Natural killer cell (primary cell): ENCODE measurements around the gene SNAI3. TPM values are rescaled to one million over a fixed set of nuclear protein-coding genes. Genes with fewer than 3 reads are reported as not detected.

Experiments used
- ATAC-seq, 3 donors: fragments of 150-1000 bp in 2 of 3; fragments of 200-7000 bp in 1 of 3; cut with Tn5 transposase; 1 replicate in 1 of 3; 2 replicates in 2 of 3; pipeline ENCODE4 v1.10.0; 2021; ENCODE audit warnings: mild to moderate bottlenecking in 2 of 3, moderate library complexity in 2 of 3
- DNase-seq, 2 donors: peaks; one replicate each; pipeline versions ENCODE4 v3.0.0 to v3.0.0-alpha.2; 2013 to 2021; ENCODE audit warnings: mixed read lengths in 1 of 2
- H3K27ac ChIP-seq: one replicate; pipeline ENCODE4 v1.5.1; 2013; ENCODE audit warnings: mild to moderate bottlenecking, low read length
- H3K27me3 ChIP-seq: one replicate; pipeline ENCODE4 v1.6.1; 2013; ENCODE audit warnings: low read length; ENCODE audit not compliant: control insufficient read depth, insufficient read depth
- H3K36me3 ChIP-seq: one replicate; pipeline ENCODE4 v1.6.1; 2013; ENCODE audit warnings: low read length; ENCODE audit not compliant: control insufficient read depth, insufficient read depth
- H3K4me1 ChIP-seq: one replicate; pipeline ENCODE4 v1.6.1; 2013; ENCODE audit warnings: low read length; ENCODE audit not compliant: control insufficient read depth, insufficient read depth
- H3K4me3 ChIP-seq: one replicate; pipeline ENCODE4 v1.5.1; 2013; ENCODE audit warnings: low read length
- H3K9me3 ChIP-seq: one replicate; pipeline ENCODE4 v1.6.1; 2013; ENCODE audit warnings: low read length; ENCODE audit not compliant: control insufficient read depth, insufficient read depth
- H3K27ac Mint-ChIP-seq, 2 donors: one replicate each; pipeline ENCODE4 v1.8.0; 2022; ENCODE audit warnings: mild to moderate bottlenecking in 2 of 2, mixed read lengths in 2 of 2, moderate library complexity in 1 of 2
- H3K27me3 Mint-ChIP-seq, 2 donors: one replicate each; pipeline ENCODE4 v1.8.0; 2022; ENCODE audit warnings: low read depth in 2 of 2, mixed read lengths in 2 of 2
- H3K36me3 Mint-ChIP-seq: one replicate; pipeline ENCODE4 v1.8.0; 2022; ENCODE audit warnings: mixed read lengths
- H3K4me1 Mint-ChIP-seq, 2 donors: one replicate each; pipeline ENCODE4 v1.8.0; 2022; ENCODE audit warnings: mixed read lengths in 2 of 2
- H3K4me3 Mint-ChIP-seq: one replicate; pipeline ENCODE4 v1.8.0; 2022; ENCODE audit warnings: mild to moderate bottlenecking, moderate library complexity, mixed read lengths
- H3K9me3 Mint-ChIP-seq, 2 donors: one replicate each; pipeline ENCODE4 v1.8.0; 2022; ENCODE audit warnings: mixed read lengths in 2 of 2
- CTCF ChIP-seq: fragments of 200-600 bp; IDR thresholded peaks from one replicate; pipeline ENCODE4 v1.8.0; 2022; ENCODE audit warnings: antibody characterized with exemption
- WGBS: methylation state at CpG from one replicate; pipeline ENCODE4 v1.1.7; 2013; ENCODE audit warnings: missing lambda C conversion rate; ENCODE audit not compliant: insufficient coverage; 5-methylcytosine and 5-hydroxymethylcytosine counted together
- intact Hi-C: fragments of 100-400 bp; cut with micrococcal nuclease; formaldehyde crosslinking; loops from one replicate; pipeline ENCODE4 v1.14.2; 2022
- total RNA-seq, 4 donors: library from RNA; stranded (reverse); fragments of 120-200 nt in 1 of 4; gene quantifications; one replicate each; pipeline versions ENCODE4 v1.2.3 to v1.2.4, GENCODE V29; 2013 to 2022

Gene SNAI3
- total RNA-seq, 3 donors from 2014 or later (not counting 1 experiment from before 2014, with no cell fraction given): 8.2 to 9.2 (median 8.4) TPM

DNA sequence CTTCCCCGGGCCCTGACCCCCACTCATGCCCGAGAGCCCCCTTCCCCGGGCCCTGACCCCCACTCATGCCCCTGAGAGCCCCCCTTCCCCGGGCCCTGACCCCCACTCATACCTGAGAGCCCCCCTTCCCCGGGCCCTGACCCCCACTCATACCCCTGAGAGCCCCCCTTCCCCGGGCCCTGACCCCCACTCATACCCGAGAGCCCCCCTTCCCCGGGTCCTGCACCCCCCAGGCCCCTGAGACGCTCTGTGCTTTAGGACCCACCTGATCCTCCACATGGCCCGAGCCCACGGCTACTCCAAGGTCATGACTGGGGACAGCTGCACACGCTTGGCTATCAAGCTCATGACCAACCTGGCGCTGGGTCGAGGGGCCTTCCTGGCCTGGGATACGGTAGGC lies 26.7 kb upstream of the SNAI3 start:
- Histone ChIP-seq H3K9me3 (no peaks in the 10 kb centered on the region), H3K27me3 (no peaks in the 10 kb centered on the region), H3K4me1 (peaks cover 16% of the 10 kb centered on the region), H3K27ac (no peak overlapping the region), H3K4me3 (no peak overlapping the region), H3K36me3 (peaks cover 43% of the 10 kb centered on the region)
- ATAC-seq: no peak
- H3K4me1 Mint-ChIP-seq: peaks cover 8 to 12% of the 10 kb centered on the region in 2 donors
- no peaks in the 10 kb centered on the region for H3K36me3 Mint-ChIP-seq
- no peak for DNase-seq
- H3K27ac Mint-ChIP-seq: no peak overlapping the region
- no peaks in the 10 kb centered on the region for H3K9me3 Mint-ChIP-seq
- WGBS: 96% methylated on average over 9 of the region's 15 CpGs
- no peak for TF ChIP-seq CTCF
- intact Hi-C loops: no loop called here
- no peaks in the 10 kb centered on the region for H3K27me3 Mint-ChIP-seq
- no peak overlapping the region for H3K4me3 Mint-ChIP-seq

GRCh38 chr16:88712362-88712979 lies 26.2 kb upstream of the SNAI3 start:
- H3K27ac Mint-ChIP-seq: no peak overlapping the region

DNA sequence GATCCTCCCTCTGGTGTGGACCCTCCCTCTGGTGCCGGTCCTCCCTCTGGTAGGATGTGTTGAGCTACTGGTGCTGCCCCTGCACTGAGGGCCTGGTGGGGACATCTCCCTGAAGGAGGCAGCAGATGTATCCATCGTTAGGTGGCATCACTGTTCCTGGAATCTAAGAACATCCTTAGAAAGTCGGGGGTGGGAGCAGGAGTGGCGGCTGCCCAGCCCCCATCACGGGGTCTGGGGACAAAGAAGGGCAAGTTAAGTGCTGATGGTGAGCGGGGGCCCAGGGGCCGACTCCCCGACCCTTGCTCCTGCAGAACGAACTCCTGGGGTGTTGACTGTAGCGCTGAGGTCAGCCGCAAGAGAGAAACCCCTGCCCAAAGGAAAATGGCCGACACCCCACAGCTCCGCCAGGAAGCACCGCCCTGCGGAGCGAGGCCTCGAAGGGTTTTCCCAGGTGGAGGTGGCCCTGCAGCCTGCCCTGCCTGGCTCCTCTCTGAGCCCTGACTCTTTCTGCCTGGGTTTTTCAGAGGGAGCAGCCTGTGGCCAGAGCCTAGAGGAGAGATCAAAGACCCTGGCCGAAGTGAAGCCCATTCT lies 25.5 kb upstream of the SNAI3 start:
- Mint-ChIP-seq H3K27me3 (no peaks in the 10 kb centered on the region), H3K36me3 (no peaks in the 10 kb centered on the region), H3K4me1 (peaks cover 16 to 19% of the 10 kb centered on the region in 2 donors), H3K27ac (peak overlapping the region; percentile 43 to 60), H3K9me3 (no peaks in the 10 kb centered on the region), H3K4me3 (no peak overlapping the region)
- DNase-seq (no peak), ATAC-seq (no peak)
- H3K36me3 ChIP-seq: peaks cover 36% of the 10 kb centered on the region
- no peaks in the 10 kb centered on the region for H3K9me3 ChIP-seq
- intact Hi-C loops: no loop called here
- H3K27ac ChIP-seq: no peak overlapping the region
- no peak overlapping the region for H3K4me3 ChIP-seq
- no peaks in the 10 kb centered on the region for H3K27me3 ChIP-seq
- H3K4me1 ChIP-seq: peaks cover 18% of the 10 kb centered on the region
- WGBS: 91% methylated on average over 17 of the region's 18 CpGs
- no peak for TF ChIP-seq CTCF

More at GRCh38 chr16:88712362-88712979, 26.2 kb upstream of the SNAI3 start:
- Histone ChIP-seq H3K4me1 (peaks cover 12% of the 10 kb centered on the region), H3K27me3 (no peaks in the 10 kb centered on the region), H3K9me3 (no peaks in the 10 kb centered on the region), H3K27ac (no peak overlapping the region), H3K36me3 (peaks cover 42% of the 10 kb centered on the region), H3K4me3 (no peak overlapping the region)
- no peaks in the 10 kb centered on the region for H3K27me3 Mint-ChIP-seq
- intact Hi-C loops: no loop called here
- no peak overlapping the region for H3K4me3 Mint-ChIP-seq
- H3K9me3 Mint-ChIP-seq: no peaks in the 10 kb centered on the region
- WGBS: 88% methylated on average over 24 of the region's 25 CpGs
- H3K4me1 Mint-ChIP-seq: peaks cover 10 to 13% of the 10 kb centered on the region in 2 donors
- no peak for DNase-seq
- TF ChIP-seq CTCF: no peak
- ATAC-seq: no peak
- H3K36me3 Mint-ChIP-seq: no peaks in the 10 kb centered on the region
